Measurements from ENCODE around the gene ARRDC4. TPM values are rescaled to one million over a fixed set of nuclear protein-coding genes. Genes with fewer than 3 reads are reported as not detected.

The ARRDC4 gene
- polyA plus RNA-seq, 3 donors = 13.0 to 40.5 (median 19.0) TPM

DNA sequence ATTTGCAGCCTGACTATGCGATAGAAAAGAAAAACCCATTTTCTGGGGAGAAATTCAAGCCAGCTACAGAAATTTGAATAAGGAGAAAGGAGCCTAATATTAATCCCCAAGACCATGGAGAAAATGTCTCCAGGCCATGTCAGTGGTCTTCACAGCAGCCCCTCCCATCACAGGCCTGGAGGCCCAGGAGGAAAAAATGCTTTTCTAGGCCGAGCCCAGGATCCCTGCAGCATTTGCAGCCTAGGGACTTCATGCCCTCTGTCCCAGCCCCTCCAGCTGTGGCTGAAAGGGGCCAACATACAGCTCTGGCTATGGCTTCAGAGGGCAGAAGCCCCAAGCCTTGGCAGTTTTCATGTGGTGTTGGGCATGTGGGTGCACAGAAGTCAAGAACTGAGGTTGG, 26.3 kb downstream of the ARRDC4 start:
- H3K4me1 Mint-ChIP-seq = peaks cover 13% of the 10 kb centered on the region
- H3K36me3 Mint-ChIP-seq = no peaks in the 10 kb centered on the region
- no peak for DNase-seq
- no peak overlapping the region for H3K27ac Mint-ChIP-seq
- intact Hi-C loops (cut with micrococcal nuclease) = loop anchor here in 1 of 2 donors (10.0 kb wide), 1 partner anchor 98 kb away; no protein-coding TSS in a partner anchor
- peaks cover 14 to 23% (median 17%) of the 10 kb centered on the region in 7 donors for H3K9me3 Mint-ChIP-seq
- no peak overlapping the region for H3K9ac ChIP-seq (ENCODE audit: insufficient read depth, low read length, poor library complexity, severe bottlenecking)
- TF ChIP-seq, protein P1, sequence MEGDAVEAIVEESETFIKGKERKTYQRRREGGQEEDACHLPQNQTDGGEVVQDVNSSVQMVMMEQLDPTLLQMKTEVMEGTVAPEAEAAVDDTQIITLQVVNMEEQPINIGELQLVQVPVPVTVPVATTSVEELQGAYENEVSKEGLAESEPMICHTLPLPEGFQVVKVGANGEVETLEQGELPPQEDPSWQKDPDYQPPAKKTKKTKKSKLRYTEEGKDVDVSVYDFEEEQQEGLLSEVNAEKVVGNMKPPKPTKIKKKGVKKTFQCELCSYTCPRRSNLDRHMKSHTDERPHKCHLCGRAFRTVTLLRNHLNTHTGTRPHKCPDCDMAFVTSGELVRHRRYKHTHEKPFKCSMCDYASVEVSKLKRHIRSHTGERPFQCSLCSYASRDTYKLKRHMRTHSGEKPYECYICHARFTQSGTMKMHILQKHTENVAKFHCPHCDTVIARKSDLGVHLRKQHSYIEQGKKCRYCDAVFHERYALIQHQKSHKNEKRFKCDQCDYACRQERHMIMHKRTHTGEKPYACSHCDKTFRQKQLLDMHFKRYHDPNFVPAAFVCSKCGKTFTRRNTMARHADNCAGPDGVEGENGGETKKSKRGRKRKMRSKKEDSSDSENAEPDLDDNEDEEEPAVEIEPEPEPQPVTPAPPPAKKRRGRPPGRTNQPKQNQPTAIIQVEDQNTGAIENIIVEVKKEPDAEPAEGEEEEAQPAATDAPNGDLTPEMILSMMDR (IDR thresholded peaks at IDR 0.05) = no peak
- H3K27me3 Mint-ChIP-seq (ENCODE audit: low read depth in 3 of 3) = no peaks in the 10 kb centered on the region
- H3K36me3 ChIP-seq (replicated peaks in 1 of 2; ENCODE audit: control insufficient read depth in 1 of 2, insufficient read depth in 2 of 2, low read length in 2 of 2) = no peaks in the 10 kb centered on the region
- H3K79me2 ChIP-seq (ENCODE audit: insufficient read depth, low read length) = no peaks in the 10 kb centered on the region
- peaks cover 9 to 13% of the 10 kb centered on the region in 2 donors for H3K4me1 ChIP-seq (ENCODE audit: control insufficient read depth in 1 of 2, insufficient read depth in 2 of 2, low read length in 2 of 2)
- no peak overlapping the region for H3K4me3 Mint-ChIP-seq
- H3K27me3 ChIP-seq (ENCODE audit: control insufficient read depth in 2 of 2, insufficient read depth in 2 of 2, low read length in 2 of 2) = no peaks in the 10 kb centered on the region
- no CpG with 5 or more reads among the region's 2 CpGs for WGBS (ENCODE audit: insufficient coverage)
- no peak overlapping the region for H2AFZ ChIP-seq (ENCODE audit: insufficient read depth, low read depth, low read length, poor library complexity, severe bottlenecking)
- no peak overlapping the region for H3K4me3 ChIP-seq (replicated peaks in 1 of 3; ENCODE audit: low read depth in 2 of 3, low read length in 3 of 3)
- H3K27ac ChIP-seq (ENCODE audit: low read depth in 1 of 2, low read length in 2 of 2) = no peak overlapping the region
- peaks cover 10 to 11% of the 10 kb centered on the region in 2 donors for H3K9me3 ChIP-seq (replicated peaks in 1 of 2; ENCODE audit: control insufficient read depth in 1 of 2, insufficient read depth in 1 of 2, low read length in 2 of 2)
- no peaks in the 10 kb centered on the region for H4K20me1 ChIP-seq (ENCODE audit: insufficient read depth, low read length)
- H3K4me2 ChIP-seq (replicated peaks; ENCODE audit: extremely low read depth, low read length, poor library complexity, severe bottlenecking) = no peak overlapping the region

DNA sequence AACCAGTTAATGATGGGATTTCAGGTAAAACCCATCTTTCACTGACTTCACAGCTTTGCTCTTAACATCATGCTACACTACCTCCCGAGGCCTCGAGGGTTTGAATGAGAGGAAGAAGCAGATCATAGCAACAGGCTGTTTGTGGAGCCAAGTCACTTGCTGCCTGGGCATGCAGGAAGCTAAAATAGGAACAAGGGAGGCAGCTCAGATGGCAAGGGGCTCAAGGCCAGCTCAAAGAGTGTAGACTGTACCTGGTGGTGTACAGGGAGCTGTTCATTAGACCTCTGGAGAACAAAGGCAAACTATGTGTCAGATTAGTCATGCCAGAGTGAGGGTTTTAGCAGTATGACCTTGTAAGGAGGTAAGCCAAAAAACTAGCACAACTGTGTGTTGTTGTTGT, 28.8 kb downstream of the ARRDC4 start:
- TF ChIP-seq, protein P1 (IDR thresholded peaks at IDR 0.05) = no peak
- H2AFZ ChIP-seq (ENCODE audit: insufficient read depth, low read depth, low read length, poor library complexity, severe bottlenecking) = no peak overlapping the region
- Mint-ChIP-seq H3K9me3 (peaks cover 14 to 23% (median 17%) of the 10 kb centered on the region in 7 donors), H3K36me3 (no peaks in the 10 kb centered on the region), H3K27me3 (ENCODE audit: low read depth in 3 of 3) (peaks cover 0 to 2% (median 0%) of the 10 kb centered on the region in 3 donors), H3K4me1 (peaks cover 8% of the 10 kb centered on the region), H3K27ac (no peak overlapping the region), H3K4me3 (no peak overlapping the region)
- H3K9me3 ChIP-seq (replicated peaks in 1 of 2; ENCODE audit: control insufficient read depth in 1 of 2, insufficient read depth in 1 of 2, low read length in 2 of 2) = peaks cover 10 to 11% of the 10 kb centered on the region in 2 donors
- H3K27me3 ChIP-seq (ENCODE audit: control insufficient read depth in 2 of 2, insufficient read depth in 2 of 2, low read length in 2 of 2) = no peaks in the 10 kb centered on the region
- no peaks in the 10 kb centered on the region for H3K79me2 ChIP-seq (ENCODE audit: insufficient read depth, low read length)
- intact Hi-C loops (cut with micrococcal nuclease) = loop anchor here in 1 of 2 donors (10.0 kb wide), 1 partner anchor 96 kb away; no protein-coding TSS in a partner anchor
- no peak overlapping the region for H3K4me2 ChIP-seq (replicated peaks; ENCODE audit: extremely low read depth, low read length, poor library complexity, severe bottlenecking)
- no peaks in the 10 kb centered on the region for H4K20me1 ChIP-seq (ENCODE audit: insufficient read depth, low read length)
- DNase-seq = no peak
- no CpG with 5 or more reads among the region's 2 CpGs for WGBS (ENCODE audit: insufficient coverage)
- no peak overlapping the region for H3K4me3 ChIP-seq (replicated peaks in 1 of 3; ENCODE audit: low read depth in 2 of 3, low read length in 3 of 3)
- no peaks in the 10 kb centered on the region for H3K36me3 ChIP-seq (replicated peaks in 1 of 2; ENCODE audit: control insufficient read depth in 1 of 2, insufficient read depth in 2 of 2, low read length in 2 of 2)
- H3K9ac ChIP-seq (ENCODE audit: insufficient read depth, low read length, poor library complexity, severe bottlenecking) = no peak overlapping the region
- peaks cover 6 to 7% of the 10 kb centered on the region in 2 donors for H3K4me1 ChIP-seq (ENCODE audit: control insufficient read depth in 1 of 2, insufficient read depth in 2 of 2, low read length in 2 of 2)
- no peak overlapping the region for H3K27ac ChIP-seq (ENCODE audit: low read depth in 1 of 2, low read length in 2 of 2)
